GM21825 (cell line): ENCODE results near the gene HS3ST4.
"Not testable (repeated sequence)": the region's sequence is repeated elsewhere in the genome, so short reads cannot be mapped to it uniquely, and the experiment has no call there.

Experiments used
- ATAC-seq: cut with Tn5 transposase; IDR thresholded peaks from one replicate; pipeline ENCODE4 v1.9.1; 2021; ENCODE audit warnings: mild to moderate bottlenecking, moderate library complexity; ENCODE audit not compliant: unreplicated experiment

Gene HS3ST4

DNA sequence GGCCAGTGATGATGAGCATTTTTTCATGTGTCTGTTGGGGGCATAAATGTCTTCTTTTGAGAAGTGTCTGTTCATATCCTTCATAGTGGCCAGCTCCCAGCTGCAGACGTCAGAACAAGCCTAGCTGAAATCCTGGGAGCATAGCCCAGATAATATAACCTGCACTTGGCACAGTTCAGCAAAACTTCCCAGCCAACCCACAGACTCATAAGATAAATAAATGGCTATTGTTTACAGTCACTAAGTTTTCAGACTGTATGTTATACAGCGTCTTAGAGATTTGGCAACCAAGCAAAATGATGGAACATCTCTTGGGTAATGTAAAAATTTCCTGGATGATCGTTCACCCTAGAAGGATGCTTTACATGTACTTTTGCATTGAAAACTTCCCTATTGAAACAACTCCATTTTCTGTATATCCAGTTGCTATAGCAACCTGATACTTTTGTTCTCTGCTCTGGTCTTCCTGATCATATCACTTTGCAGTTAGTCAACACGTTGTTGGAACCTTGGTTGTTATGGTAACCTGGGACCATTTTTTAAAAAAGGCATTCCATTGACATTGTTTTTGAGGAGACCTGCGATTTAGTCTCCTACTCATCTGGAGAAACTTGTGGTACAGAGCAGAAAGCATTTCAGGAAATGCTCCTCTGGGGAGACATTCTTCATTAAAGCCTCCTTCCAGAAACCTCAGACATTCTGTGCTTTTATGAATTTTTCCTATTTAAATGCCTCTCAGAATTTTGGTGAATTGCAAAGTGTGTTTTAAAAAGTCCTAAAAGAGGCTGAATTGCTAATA, 378.7 kb downstream of the HS3ST4 start:
- no peak for ATAC-seq

DNA sequence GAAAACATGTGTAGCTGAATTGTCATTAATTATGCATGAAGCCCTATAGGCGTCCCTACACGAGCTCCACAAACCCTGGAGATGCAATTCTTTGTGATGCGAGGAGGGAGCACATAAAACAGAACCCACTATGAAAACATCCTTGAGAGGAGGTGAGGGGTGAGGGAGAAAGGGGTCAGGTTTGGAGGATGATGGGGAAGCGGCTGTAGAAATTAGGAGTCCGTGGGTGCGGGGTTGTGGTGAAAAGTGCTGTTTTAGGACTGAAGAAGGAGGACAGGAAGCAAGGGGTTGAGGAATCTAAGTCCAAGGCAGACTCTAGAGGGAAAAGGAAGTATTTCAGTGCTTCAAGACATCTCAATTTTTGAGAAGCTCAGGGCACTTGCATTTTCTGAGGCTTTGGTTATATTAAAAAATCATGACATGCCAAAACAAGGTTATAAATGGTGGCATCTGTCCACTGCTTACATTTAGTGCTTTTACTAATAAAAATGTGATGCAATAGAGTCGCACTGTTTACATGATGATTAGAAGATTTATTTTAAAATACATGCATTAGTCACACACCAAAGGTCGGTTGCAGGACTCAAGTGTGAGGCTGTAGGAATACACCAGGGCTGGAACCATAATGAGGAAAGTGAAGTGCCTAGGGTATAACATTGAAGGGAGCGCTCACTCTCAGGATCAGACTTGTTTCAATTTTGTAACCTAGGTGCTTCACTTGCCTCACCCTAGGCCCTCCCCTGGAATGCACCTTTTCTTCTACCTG, 379.5 kb downstream of the HS3ST4 start:
- no peak for ATAC-seq

DNA sequence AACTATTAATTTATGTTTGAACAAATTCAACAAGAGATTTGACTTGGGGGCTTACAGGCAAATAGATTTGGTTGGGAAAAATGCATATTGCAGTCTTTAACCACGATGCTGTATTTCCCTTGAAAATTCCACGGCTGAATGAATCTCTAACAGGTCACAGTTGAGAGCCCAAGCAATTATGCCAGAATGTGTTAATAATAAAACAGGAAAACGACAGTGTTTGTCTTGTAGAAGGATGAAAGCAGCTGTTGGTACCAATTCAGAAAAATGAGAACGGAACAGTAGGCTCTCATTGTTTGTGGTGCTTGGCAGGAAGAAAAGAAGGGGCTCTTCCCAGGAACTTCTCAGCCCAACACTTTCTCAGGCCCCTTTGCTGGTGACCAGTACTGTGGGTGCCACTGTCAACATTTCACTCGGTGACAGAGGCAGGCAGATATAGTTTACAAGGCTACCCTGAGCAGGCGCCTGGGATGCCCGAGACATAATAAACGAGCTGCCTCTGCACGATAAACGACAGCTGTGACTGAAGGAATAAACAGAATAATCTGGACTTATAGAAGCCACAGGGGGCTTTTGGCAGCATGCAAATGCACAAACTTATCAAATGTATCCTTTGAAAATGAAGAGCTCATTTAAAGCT, 387.1 kb downstream of the HS3ST4 start:
- no peak for ATAC-seq

DNA sequence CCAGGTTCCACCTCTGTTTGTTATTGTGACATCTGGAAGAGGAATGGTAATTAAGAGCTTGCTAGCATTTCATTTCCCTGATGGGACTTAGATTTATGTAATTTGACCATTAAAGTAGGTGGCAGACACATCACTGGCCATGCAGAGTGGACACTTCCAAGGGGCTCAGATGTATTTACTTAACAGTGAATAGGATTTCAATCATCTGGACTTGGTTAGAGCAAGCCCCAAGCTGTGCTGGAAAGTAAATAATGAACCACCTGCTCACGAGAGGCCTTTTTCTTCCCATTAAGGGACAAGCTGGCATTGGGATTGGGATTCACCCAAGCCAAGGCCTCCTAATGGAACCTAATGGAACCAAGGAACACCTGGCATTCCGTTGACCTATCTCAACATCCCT, 395.3 kb downstream of the HS3ST4 start:
- no peak for ATAC-seq

DNA sequence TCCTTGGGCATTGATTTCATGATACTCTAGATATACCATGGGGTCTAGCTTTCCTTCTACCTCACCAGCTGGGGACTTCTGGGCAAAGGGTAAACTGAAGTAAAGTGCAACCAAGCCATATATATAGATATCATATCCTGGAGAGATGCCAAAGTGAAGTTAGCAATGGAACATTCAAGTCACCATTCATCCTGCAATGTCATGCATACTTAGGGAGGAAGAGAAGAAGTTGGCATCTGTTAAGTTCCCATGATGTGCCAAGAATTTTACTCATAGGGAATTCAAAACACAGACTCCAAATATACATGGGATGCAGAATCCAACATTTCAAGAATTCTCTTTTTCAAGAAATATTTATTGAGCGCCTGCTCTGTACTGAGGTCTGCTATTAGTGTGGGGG, 399.8 kb downstream of the HS3ST4 start:
- no peak for ATAC-seq

DNA sequence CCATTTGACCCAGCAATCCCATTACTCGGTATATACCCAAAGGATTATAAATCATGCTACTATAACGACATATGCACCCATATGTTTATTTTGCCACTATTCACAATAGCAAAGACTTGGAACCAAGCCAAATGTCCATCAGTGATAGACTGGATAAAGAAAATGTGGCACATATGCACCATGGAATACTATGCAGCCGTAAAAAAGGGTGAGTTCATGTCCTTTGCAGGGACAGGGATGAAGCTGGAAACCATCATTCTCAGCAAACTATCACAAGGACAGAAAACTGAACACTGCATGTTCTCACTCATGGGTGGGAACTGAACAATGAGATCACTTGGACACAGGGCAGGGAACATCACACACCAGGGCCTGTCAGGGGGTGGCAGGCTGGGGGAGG, 406.4 kb downstream of the HS3ST4 start:
- ATAC-seq, result not testable (repeated sequence)

DNA sequence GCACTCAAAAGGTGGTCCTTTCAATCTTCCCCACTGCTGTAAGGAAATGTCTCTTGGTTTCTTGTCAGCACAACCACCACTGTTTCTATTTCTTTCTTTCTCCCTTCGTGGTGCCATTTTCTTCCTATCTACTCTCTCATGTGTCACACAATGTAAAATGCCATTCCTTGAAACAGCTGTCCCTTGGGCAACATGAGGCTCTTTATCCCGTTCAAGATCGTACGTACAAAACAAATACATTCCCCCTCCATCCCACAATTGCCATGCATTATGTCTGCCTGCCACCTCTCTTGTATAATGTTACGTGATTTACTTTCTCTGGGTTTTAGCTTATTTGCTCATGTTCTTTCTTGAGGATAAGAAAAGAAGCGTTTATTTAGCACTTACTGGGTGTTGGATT, 410.6 kb downstream of the HS3ST4 start:
- ATAC-seq, result no peak

DNA sequence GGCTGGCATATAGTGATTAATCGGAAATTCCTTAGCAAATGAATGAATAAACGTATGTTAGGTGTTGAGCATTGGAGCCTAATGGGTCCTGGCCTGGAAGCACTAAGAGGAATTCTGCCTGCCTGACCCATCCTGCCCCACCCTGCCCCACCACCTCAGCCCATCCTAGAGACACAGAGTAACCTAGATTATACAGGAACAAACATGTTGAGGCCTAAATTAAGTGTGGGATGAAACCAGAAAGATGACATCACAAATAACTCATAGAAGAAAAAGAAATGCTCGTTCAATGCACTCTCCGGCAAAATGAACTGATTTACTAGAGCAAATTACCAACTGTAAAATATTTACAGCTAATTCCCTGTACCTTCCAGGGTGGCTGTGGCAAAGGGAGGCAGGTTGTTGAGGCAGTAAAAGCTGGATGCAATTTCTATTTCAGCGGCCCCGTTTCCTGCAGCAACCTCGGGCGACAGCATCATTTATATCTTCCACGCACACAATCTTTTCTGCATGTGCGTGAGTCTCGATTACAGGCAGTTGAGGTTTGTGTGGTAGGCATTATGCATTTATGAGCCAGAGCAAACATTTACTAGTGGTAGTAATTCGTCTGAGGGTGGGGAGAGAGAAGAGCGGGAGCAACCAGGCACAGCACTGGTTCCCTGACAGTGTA, 417.2 kb downstream of the HS3ST4 start:
- no peak for ATAC-seq

DNA sequence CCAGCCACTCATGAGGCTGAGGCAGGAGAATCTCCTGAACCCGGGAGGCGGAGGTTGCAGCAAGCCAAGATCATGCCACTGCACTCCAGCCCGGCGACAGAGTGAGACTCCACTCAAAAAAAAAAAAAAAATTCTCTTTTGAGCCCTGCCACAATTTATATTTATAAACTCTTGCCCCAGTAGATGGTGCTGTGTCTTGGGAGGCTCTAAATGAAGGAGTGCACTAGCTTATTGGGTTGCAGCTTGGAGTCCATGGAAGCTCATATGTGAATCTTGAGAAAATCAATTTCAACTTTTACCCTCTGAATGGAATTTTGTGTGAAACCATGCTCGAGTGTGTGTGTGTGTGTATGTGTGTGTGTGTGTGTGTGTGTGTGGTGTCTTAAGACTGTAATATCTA, 420.1 kb downstream of the HS3ST4 start:
- ATAC-seq, result no peak

DNA sequence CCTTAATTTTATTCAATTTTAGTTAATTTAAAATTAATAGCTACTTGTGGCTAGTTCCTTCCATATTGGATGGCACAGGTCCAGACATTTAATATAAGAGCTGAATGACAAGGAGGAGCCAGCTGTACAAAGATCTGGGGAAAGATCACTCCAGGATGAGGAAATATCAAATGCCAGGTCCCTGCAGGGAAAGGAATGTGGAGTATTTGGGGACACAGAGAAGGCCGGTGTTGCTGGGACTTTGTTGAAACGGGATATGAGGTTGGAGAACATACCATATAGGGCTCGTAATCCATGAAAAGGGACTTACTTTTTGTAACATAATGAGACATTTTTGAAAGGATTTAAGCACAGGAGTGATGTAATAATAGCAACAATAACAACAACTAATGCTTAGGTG, 426.8 kb downstream of the HS3ST4 start:
- no peak for ATAC-seq

DNA sequence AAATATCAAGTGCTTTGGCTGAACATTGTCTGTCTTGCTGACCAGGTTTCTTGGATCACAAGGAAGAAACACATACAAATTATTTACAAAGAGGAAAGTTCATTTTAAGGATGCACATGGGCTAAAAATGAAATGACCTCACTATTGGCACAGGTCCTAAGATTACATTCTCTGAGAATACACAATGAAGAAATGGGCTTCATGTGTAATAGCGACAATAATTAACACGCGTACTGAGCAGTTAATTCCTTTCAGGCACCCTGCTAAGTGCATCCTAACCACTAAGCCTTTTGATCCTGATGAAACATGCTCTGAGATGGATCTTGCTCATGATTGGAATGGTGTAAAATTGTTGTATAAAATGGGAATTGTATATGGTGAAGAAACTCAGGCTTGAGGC, 429.0 kb downstream of the HS3ST4 start:
- no peak for ATAC-seq

DNA sequence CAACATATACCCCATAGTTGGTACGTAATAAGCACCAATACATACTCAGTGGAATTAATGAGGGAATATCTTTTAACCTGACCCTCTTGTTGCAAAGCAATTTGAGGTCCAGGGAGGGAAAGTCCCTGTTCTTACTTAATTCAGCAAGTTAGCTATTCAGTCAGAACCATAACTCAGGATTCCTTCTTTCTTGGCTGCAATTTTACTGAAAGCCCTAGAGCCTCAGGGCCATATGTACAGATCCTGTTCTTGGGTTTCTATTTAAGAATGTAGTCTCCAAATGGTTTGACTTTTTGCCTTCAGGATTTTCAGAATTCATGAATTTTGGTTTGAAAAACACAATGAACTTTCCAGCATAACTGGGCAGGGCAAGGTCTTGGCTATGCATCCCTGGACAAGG, 436.5 kb downstream of the HS3ST4 start:
- ATAC-seq, result no peak

DNA sequence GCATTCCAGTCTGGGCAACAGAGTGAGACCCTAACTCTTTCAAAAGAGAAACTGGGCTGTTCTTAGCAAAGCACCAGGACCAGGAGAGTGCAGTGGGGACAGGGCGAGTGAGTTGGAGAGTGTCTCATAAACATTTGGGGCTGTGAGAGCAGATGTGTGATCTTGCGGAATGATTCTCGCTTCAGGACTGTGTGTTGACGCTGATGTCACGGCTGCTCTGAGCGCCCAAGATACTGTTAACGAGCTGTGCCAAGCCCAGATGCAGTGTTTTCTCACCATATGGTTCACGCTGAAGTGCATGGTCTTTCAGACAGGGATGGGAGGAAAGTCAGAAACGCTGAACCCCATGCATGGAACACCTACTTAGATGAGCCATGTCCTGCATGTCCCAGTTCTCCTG, 438.2 kb downstream of the HS3ST4 start:
- no peak for ATAC-seq

DNA sequence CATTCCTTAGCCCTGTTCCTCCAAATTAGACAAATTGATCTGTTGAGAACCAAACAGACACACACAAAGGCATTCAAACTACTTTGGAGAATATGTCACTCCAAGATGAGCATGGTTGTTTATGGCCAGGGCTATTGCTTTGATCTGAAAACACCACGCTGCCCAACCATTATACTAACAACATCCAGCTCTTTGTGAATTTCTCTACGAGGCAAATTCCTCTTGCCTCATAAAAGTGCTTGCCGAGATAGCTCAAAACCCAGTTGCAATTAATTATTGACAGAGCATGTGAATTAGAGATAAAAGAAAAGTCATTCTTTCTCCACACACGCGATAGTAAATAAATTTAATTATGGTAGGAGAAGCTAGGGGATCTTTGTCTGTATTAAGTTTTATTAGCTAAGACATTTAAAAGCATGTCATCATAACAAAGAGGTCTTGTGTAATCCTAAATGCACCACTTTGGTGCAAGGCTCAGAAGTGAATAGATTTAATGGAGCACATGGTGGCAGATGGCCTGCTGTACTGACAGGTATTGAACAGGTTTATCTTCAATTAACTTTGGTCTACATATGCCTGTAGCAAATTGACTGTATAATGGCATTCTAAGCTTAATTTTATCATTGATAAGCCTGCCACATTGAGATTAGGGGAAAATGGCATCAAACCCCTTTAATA, 441.8 kb downstream of the HS3ST4 start:
- ATAC-seq, result no peak

DNA sequence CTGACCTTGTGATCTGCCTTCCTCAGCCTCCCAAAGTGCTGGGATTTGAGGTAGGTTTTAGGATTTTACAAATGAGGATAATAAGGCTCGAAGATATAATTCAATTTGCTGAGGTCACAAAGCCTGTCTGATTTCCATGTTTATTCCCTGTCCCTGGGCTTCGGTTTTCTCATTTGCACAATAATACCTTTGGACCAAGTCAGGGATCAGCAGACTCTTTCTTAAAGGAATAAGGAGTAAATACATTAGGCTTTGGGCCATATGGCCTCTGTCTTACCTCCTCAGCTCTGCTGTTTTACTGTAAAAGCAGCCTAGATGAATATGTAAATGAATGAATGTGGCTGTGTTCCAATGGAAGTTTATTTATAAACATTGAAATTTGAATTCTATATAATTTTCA, 442.8 kb downstream of the HS3ST4 start:
- ATAC-seq, result no peak

DNA sequence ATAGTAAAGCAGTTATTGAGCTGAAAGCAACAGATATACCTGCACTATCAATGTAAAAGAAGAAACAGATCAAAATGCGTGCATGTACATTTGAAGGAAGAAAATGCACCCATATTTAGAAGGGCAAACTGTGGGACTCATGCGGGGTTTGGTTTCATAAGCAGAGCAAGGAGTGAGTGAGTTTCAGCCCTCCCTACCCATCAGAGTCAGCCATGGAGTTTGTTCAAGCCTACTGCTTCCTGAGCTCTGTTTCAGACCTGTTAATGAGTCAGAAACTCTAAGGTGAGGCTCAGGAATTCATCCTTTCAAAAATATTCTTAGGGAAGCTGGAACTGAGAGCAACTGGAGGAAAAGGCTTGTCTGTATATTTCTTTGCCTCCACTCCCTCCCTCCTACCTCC, 446.2 kb downstream of the HS3ST4 start:
- ATAC-seq, result no peak

DNA sequence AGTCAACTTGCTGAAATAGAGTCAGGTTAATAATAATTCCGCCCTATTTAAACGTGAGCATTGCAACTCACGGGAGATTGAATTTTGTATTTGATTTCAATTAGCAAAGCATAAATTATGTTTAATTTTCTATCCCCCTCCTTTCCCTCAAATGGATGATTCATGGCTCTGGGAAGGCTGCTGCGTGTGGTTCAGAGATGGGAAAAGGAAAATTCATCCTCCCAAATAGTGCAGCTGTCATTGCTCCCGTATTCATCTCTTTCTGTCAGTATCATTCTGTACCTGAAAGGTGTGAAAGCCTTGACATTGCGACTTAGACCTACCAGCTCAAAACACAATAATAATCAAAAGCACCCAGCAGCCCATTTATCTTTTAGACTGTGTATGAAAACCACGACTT, 447.3 kb downstream of the HS3ST4 start:
- ATAC-seq, result no peak

DNA sequence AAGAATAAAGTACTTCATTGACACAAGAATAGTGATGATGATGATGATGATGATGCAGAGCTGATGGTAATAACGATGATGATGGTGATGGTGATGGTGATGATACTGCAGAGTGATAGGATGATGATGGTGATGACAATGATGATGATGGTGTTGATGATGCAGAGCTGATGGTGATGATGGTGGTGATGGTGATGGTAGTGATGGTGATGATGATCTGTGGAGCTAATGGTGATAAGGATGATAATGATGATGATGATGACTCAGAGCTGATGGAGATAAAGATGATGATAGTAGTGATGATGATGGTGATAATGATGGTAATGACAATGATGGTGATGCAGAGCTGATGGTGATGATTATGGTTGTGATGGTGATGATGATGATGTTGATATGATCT, 448.1 kb downstream of the HS3ST4 start:
- no peak for ATAC-seq

DNA sequence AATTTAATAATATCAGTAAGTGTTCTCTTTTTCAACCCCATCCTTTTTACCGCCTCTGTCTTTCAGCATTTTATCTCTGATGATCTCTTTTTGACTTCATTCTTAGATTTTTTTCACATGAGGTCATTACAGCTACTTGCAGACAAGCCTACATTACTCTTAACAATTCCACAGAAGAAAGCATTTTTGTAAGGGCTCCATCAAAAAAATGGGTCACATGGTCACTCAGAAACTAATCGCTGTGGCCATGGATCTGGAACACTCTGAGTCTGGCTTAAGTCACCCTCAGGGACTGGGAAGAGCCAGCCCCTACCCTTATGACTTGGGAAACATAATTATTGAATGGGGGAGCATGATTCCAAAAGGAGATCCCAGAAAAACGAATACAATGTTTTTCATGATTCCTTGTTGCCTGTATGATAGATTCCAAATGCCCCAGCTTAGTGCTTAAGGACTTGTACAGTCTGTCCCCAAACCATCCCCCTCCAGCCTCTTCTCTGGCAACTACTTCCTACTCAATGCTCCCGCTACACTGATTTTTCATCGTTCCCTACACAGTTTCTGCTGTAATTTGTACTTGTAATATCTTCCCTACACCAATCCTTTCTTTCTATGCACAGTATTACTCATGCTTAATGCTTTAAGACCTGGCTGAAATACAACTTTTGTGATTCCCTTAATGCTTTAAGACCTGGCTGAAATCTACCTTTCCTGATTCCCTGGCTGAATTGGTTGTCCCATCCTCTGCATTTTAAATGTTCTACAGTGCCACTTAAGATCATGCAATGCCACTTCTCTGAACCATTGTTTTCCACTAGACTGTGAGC, 457.8 kb downstream of the HS3ST4 start:
- ATAC-seq, result no peak

DNA sequence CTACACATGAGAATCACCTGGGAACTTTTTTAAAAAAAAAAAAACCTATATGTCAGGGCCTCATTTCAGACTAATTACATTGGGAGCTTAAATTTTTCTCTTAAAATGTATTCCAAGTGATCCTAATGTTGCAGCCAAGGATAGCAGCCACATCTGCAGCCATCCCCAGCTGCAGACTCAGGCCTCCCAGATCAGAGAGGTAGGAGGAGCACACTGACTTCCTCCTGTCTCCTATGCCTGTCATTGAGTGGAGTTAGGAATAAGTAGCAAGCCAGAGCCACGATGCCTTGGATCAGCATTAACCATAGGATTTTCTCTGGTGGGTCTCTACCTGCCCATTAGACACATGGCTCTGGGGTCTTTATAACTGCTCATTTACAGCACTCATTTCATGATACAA, 463.5 kb downstream of the HS3ST4 start:
- no peak for ATAC-seq
